HG02571 (cell line): Measurements from ENCODE around the gene SLC10A1.
"Not testable (repeated sequence)": the region's sequence is repeated elsewhere in the genome, so short reads cannot be mapped to it uniquely, and the experiment has no call there.

ENCODE experiments used
- ATAC-seq: cut with Tn5 transposase; IDR thresholded peaks from one replicate; pipeline ENCODE4 v1.9.1; 2021; ENCODE audit warnings: mild to moderate bottlenecking, moderate library complexity; ENCODE audit not compliant: unreplicated experiment

The SLC10A1 gene

DNA sequence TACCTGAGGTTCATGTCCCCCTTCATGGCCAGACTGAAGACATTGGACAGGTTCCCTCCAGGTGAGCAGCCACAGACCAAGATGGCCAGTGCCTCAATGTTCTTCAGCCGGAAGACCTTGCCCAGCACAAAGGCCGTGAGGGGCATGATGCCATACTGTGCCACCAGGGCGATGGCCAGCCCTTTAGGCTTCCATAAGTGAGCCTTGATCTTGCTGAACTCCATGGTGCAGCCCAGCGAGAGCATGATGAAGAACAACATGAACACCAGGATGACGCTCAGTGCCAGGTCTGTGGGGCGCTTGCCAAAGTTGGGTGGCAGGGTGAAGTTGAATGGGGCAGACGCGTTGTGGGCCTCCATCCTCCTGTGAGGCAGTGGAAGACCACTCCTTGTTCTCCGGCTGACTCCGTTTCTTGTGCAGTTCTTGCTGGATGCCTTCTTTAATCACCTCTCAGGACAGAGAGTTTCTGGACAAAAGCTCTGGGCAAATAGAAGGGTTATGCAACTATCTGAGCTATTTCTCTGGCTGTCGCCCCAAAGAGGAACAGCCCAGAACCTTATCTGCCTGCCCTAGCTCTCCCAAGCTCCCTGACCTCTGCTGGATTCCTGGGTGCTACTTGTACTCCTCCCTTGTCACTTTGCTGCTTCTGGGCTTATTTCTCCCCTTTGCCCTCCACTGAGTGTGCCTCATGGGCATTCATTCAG lies at the start of gene SLC10A1:
SLC10A1 (minus strand) TSS at position 445 of the 704 bp plus-strand sequence; CDS start at position 359, 86 bp downstream.
- no peak for ATAC-seq

DNA sequence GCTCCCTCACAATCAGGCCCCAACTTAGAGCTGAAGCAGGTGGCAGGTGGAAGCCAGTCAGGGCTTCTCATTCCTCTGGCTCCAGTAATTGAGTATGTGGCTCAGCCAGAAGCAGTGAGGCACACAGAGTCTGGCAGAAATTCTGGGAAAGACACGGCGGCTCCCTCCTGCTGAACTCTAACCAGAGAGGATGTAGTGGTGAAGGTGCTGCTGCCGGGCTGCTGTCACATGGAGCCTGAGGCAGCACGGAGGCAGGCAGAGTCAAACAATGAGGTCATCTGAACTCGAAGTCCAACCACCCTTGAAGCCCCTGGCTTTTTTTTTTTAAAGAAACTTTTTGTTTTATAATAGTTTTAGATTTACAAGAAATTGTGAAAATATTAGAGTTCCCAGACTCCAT lies 48.7 kb upstream of the SLC10A1 start:
- no peak for ATAC-seq

DNA sequence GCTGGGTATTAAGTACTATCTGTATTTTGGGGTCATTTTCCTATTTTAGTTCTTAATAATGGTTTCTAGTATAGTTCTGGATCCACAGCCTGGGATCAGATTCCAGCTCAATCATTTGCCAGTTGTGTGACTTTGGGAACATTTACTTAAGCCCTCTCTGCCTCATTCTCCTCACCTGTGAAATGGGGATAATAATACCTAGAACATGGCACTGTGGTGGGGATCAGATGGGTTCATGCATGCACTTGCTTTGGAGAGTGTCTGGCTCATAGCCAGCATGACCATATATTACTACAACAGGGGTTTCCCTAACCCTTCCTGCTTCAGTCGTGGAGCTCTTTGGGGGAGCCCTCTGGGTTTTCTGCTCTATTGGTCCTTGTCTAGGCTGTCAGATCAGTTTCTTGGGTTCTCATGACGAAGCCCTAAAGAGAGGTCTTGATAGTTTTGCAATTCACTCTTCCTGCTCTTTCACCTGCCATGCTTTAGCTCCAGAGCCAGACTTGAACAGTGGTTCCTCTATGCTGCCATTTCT lies 48.1 kb upstream of the SLC10A1 start:
- no peak for ATAC-seq

DNA sequence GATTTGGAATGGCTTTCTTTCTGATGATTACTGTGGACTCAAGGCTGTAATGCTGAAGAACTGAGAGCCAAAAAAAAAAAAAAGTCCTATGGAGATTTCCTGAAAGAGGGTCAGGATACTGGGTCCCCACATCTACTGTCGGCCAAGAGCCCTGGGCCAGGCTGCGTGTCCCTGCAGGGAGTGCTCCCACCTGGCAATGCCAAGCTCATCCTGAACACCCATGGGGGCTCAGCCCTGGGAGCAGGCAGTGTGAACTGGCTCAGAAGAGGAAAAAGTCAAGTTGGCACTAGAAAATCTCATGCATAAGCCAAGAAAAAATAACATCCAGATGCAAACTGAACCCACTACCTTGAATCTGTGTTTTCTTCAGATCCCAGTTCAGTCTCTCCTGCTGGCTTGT lies 47.1 kb upstream of the SLC10A1 start:
- ATAC-seq = no peak

DNA sequence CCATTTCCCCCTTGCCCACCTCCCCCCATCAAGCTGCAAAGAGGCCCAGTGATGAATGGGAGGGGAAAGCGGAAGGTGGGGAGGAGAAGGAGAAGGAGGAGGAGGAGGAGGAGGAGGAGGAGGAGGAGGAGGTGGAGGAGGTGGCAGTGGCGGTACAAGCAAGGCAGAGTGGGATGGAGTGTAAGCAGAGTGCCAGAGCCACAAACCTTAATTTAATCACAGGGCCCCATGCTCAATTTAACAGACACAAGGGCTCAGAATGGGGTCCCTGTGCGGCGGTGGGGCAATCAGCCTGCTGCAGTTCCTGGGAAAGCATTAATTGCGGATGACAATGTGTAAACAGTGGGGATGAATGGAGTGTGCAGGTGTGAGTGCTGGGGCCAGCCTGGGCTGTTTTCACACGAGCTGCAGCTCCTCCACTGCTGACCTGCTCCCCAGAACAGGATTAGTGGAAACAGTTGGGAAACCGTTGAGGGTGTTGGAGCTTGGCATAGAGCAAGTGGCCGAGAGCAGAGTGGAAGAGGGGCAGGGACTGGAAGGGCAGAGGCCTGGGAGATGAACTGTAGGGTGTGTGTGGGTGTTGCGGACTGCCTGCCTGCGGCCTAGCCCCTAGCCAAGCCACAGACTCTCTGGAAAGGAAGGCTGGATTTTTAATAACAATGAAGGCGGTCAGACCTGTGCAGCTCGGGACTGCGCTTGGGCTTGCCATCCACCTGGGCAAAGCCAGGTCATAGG lies 45.8 kb upstream of the SLC10A1 start:
- ATAC-seq = no peak

DNA sequence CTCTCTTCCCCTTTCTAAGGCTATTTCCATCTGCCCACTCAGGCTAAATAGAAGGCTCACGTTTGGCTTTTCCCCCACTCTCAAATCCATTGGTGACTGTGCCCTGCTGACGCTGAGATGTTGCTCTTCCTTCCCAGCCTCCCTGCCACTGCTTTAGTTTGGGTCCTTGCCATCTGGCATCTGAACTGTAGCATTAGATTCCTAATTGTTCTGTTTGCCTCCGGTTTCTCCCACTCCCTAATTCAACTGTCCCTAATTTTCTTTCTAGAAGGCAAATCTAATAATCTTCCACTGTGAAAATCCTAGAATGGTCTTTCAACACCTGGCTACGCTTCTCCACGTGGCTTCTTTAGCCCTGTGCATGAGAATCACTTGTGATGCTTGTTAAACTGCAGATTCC lies 44.6 kb upstream of the SLC10A1 start:
- no peak for ATAC-seq

DNA sequence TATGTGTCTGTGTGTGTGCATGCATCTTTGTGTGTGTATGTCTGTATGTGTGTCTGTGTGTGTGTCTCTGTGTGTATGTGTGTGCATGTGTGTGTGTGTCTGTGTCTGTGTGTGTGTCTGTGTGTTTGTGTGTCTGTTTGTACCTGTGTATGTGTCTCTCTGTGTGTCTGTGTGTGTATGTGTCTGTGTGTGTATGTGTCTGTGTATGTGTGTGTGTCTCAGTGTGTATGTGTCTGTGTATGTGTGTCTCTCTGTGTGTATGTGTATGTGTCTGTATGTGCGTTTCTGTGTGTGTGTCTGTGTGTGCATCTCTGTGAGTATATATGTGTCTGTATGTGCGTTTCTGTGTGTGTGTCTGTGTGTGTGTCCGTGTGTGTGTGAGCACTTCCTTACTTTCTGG lies 42.6 kb upstream of the SLC10A1 start:
- no peak for ATAC-seq

DNA sequence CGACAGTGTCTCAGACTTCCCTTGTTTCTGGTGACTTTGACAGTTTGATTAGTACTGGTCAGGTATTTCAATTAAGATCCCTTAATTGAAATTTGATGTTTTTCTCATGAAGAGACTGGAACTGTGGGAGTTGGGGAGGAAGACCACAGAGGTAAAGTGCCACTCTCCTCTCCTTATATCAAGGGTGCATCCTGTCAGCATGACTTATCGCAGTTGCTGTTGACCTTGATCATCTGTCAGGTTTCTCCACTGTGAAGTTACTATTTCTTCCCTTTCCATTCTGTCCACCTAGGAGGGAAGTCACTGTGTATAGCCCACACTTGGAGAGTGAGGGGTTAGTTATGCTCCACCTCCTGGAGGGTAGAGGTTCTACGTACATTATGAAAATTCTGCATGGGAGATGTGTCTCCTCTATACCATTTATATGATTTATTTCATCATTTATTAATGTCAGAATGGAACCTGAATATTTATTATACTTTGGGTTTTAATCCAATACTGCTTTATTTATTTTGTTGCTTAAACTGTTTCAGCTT lies 41.9 kb upstream of the SLC10A1 start:
- no peak for ATAC-seq

DNA sequence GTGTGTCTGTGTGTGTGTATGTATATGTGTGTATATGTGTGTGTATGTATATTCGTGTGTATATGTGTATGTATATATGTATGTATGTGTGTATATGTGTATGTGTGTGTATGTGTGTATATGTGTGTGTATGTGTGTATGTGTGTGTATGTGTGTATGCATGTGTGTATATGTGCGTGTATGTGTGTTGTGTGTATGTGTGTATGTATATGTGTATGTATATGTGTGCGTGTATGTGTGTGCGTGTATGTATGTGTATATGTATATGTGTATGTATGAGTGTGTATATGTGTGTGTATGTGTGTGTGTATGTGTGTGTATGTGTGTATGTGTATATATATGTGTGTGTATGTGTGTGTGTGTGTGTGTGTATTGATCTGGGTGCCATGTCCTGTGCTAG lies 31.8 kb upstream of the SLC10A1 start:
- ATAC-seq = no peak

DNA sequence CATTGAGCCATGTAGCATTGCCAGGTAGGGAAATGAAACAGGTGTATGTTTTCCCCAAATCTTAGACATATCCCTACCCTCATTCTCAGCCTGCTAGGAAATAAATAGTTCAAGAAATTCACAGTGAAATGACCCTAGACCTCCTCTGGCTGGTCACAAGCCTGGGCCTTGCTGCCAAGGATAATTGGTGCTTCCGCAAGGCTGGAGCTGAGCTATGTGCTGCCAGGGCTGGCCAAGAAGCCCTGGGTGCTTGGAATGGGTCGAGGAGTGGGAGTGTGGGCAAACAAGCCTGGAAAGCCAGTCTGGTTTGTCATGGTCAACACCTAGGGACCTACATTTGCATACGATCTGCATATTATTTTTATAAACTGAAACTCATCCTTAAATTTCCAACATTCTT lies 31.3 kb upstream of the SLC10A1 start:
- no peak for ATAC-seq

DNA sequence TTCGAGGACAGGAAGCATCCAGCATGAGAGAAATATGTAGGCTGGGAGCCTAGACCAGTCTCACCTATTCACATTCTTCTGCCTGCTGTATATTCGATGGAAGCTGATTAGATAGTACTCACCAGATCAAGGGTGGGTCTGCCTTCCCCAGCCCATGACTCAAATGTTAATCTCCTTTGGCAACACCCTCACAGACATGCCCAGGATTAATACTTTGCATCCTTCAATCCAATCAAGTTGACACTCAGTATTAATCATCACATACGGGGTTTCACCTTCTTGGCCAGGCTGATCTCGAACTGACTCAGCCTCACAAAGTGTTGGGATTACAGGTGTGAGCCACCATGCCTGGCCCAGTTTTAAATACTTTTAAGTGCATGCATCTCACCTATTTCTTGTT lies 30.5 kb upstream of the SLC10A1 start:
- ATAC-seq = no peak

DNA sequence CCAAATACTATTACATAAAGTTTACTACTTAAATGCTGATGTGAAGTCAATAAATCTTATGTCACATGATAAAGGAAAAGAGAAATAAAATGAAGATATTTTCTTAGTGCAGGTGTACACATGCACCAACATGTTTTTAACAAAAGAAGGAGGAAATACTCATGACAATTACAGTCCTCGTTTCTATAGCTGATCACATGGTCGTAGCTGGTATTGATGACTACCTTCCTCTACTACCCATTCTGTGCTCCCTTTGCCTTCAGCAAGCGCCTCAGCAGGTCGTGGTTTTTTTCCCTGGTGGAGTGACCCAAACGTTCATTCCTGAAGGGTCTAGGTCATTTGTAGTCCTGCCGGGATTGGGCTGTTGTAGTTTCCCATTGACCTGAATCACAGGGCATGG lies 25.4 kb upstream of the SLC10A1 start:
- ATAC-seq = no peak

DNA sequence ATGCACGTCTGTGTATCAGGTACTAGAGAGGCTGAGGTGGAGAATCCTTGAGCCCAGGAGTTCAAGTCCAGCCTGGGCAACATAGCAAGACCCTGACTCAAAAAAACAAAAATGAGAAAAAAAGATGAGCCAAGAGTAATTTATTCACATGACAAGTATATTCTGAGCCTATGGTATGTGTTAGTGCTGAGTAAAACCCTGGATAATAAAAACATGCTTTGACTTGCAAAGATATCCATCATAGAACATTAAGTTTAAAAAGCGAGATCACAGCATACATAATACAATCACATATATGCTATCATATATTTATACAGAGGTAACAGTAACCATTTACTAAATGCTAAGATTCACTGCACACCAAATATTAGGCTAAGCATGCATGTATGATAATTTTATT lies 23.9 kb upstream of the SLC10A1 start:
- ATAC-seq = no peak

DNA sequence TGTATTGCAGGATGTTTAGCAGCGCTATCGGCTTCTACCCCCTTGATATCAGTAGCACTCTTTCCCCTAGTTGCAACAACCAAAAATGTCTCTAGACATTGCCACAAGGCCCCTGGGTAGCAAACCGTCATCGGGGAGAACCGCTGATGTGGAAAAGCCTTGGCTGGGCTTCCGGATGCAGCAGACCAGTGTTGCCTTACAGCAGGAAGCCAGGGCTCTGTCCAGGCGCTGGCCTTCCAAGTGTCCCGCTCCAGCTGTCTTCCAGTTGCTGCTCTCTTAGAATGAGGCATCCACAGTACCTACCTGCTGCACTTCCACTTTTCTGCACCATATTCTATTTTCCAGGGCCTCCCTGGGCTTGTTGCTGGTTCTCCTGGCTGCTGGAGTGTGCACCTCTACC lies 22.6 kb upstream of the SLC10A1 start:
- ATAC-seq = no peak

DNA sequence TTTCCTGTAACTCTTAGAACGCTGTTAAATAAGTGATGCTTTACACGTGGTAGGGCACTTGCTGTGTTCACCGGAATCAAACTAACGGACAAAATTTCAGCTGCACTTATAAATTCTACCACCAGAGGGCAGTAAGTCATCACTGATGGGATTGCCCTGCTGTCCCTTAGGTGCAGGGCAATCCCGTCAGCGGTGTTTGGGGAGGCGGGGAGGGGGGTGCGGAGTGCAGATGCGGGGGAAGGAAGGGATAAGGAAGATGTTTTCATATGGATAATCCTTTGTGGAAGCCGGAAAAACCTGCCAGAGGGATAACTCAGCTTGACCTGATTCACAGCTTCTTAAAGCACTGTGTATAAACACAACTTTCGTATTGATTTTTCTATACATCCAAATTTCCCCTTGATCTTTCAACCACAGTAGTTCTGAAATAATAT lies 21.7 kb upstream of the SLC10A1 start:
- ATAC-seq = no peak

DNA sequence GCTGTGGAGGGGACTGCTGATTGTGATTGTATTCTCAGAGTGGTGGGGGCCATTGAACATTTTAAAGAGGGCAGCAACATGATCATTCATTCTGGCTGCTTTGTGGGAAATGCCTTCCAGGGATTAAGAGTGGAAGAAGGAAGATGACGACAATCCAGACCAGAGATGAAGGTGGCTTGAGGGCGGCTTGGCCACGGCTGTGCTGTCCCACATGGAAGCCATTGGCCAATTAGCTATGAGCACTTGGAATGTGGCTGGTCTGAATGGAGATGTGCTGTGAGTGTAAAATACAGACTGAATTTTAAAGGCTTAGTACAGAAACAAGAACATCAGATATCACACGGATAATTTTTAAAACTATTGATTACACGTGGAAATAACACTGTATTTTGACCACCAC lies 19.2 kb upstream of the SLC10A1 start:
- no peak for ATAC-seq

DNA sequence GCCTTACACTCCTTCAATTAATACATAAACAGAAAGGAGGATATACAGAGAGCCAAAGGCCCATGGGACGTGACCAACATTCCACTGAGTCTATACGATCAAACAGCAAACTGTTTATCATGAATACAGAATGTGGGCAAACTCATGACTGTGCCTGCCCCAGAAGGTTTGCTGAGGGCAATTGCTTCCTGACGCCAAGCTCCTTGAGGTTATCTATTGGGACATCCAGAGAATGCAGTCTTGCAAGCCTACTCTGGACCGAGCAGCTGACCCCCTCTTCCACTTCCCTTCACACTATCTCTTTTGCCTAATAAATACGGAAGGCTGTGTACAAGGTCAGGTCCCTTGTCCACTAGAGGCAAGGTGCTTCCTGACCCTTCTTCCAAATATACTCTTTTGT lies 18.5 kb upstream of the SLC10A1 start:
- no peak for ATAC-seq

DNA sequence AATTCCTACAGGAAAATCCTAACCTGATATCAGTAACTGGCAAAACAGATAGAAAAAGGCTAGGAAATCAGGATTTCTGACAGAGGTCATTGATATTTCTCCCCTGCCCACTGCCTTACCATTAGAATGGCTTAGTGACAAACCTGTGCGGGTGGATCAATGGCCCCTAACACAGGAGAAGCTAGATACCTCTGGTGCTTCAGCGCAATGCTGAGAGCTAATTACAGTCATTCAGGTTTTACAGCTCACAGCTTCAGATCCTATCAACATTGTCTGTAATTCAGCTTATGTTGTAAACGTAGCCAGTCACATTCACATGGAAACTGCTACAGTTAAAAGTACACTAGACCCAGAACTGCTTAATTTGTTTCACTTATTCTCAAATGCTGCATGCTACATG lies 17.4 kb upstream of the SLC10A1 start:
- no peak for ATAC-seq

DNA sequence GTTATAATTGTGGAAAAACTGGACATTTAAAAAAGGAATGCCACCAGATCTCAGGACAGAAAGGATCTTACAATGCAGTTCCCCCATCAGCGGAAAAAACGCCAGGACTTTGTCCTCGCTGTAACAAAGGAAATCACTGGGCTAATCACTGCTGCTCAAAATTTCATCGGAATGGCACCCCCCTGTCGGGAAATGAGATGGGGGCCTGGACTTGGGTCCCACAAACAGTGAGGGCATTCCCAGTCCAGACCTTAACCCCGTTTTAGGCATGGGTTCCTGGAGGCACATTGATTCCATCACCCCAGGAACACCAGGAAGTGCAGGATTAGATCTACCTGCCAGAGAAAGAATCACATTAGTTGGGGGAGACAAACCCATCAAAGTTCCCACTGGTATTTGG lies 16.3 kb upstream of the SLC10A1 start:
- not testable (repeated sequence) for ATAC-seq

DNA sequence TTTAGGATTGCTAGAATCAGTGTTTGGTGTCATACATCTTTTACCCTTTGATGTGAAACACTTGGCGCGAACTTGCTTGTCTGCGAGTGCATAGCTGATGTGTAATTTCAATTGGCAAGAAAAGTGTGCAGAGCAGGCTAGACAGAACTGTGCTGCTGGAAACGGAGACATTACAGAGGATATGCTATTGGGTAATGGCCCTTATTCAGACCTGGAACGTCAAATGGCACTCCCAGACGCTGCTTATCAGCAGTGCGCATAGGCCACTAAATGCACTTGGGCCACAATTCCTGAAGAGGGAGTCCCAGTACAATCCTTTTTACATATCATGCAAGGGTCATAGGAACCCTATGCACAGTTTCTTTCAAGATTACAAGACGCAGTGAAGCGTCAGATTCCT lies 15.7 kb upstream of the SLC10A1 start:
- no peak for ATAC-seq

DNA sequence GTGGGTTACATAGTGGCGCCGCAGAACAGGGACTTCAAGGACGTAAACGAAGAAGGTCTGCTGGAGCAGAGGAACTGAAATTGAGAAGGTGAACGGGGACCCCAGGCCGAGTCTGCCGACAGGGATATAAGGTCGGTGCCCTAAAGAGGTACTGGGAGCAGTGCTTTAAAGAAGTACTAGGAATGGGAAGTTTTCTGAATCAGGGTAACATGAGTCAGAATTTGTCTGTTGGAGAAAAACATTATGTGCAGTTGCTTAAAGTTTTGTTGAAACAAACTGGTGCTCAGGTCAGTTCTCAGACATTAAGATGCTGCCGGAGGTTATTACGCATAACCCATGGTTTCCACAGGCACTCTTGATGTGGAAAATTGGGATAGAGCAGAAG lies 14.8 kb upstream of the SLC10A1 start:
- ATAC-seq = no peak

DNA sequence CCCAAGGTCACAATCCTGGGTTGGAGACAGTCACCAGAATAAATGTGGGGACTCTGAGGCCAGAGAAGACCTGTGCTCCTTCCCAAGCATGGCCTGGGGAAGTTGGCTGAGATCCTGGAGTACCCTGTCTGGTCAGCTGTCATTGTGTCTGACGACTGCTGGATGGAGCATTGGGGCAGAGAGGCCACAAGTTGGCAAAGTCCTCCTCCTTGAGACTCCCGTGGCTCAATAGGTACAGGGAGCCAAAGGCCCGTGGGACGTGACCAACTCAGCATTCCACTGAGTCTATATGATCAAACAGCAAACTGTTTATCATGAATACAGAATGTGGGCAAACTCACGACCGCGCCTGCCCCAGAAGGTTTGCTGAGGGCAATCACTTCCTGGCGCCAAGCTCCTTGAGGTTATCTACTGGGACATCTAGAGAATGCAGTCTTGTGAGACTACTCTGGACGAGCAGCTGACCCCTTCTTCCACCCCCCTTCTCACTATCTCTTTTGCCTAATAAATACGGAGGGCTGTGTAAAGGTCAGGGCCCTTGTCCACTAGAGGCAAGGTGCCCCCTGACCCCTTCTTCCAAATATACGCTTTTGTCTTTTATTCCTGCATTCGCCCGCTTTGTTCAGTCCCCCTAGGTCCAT lies 14.3 kb upstream of the SLC10A1 start:
- no peak for ATAC-seq
